Mesenchymal stem cell (in vitro differentiated cells and primary cell): ENCODE results near the gene PIP4K2A.
"Not testable (repeated sequence)": the region's sequence is repeated elsewhere in the genome, so short reads cannot be mapped to it uniquely, and the experiment has no call there.

ENCODE experiments used
- DNase-seq: peaks from one replicate; pipeline ENCODE4 v3.0.0-alpha.2; 2013
- H2AFZ ChIP-seq: one replicate; pipeline ENCODE4 v1.6.1; 2013; ENCODE audit warnings: low read depth, mild to moderate bottlenecking, control low read depth, inconsistent platforms, low read length, moderate library complexity
- H2AK5ac ChIP-seq: 2 replicates; pipeline ENCODE4 v1.6.1; 2013; ENCODE audit warnings: low read length, moderate library complexity, mild to moderate bottlenecking, inconsistent platforms; ENCODE audit not compliant: severe bottlenecking
- H2BK120ac ChIP-seq: one replicate; pipeline ENCODE4 v1.6.1; 2013; ENCODE audit warnings: low read depth, mild to moderate bottlenecking, inconsistent platforms, low read length, moderate library complexity
- H2BK12ac ChIP-seq, 2 experiments: one replicate each; pipeline ENCODE4 v1.6.1; 2013; ENCODE audit warnings: inconsistent platforms in 2 of 2, low read length in 2 of 2, mild to moderate bottlenecking in 2 of 2, moderate library complexity in 2 of 2, control low read depth in 1 of 2
- H2BK15ac ChIP-seq: one replicate; pipeline ENCODE4 v1.6.1; 2013; ENCODE audit warnings: mild to moderate bottlenecking, low read depth, inconsistent platforms; ENCODE audit not compliant: poor library complexity, severe bottlenecking
- H2BK5ac ChIP-seq: 2 replicates; pipeline ENCODE4 v1.6.1; 2013; ENCODE audit warnings: low read depth, mild to moderate bottlenecking, low read length, control low read depth, inconsistent platforms; ENCODE audit not compliant: poor library complexity, severe bottlenecking
- H3K14ac ChIP-seq, 2 experiments: one replicate each; pipeline ENCODE4 v1.6.1; 2013; ENCODE audit warnings: inconsistent platforms in 2 of 2, low read length in 2 of 2, control low read depth in 1 of 2, mild to moderate bottlenecking in 1 of 2, moderate library complexity in 1 of 2
- H3K18ac ChIP-seq, 2 experiments: one replicate each; pipeline ENCODE4 v1.6.1; 2013; ENCODE audit warnings: inconsistent platforms in 2 of 2, low read length in 2 of 2, control low read depth in 1 of 2, low read depth in 1 of 2, mild to moderate bottlenecking in 1 of 2
- H3K23ac ChIP-seq, 2 experiments: one replicate each; pipeline ENCODE4 v1.6.1; 2013; ENCODE audit warnings: inconsistent platforms in 2 of 2, low read length in 2 of 2, mild to moderate bottlenecking in 2 of 2, moderate library complexity in 2 of 2, control low read depth in 1 of 2
- H3K27ac ChIP-seq: 2 replicates; pipeline ENCODE4 v1.5.1; 2013; ENCODE audit warnings: mild to moderate bottlenecking, moderate library complexity, low read length, control low read depth, inconsistent platforms; ENCODE audit not compliant: poor library complexity, severe bottlenecking
- H3K27me3 ChIP-seq, 2 experiments: 2 replicates each; pipeline versions ENCODE4 v1.6.1 to v1.7.0; 2013; ENCODE audit warnings: low read length in 2 of 2, mild to moderate bottlenecking in 2 of 2, moderate library complexity in 2 of 2, control low read depth in 1 of 2, inconsistent platforms in 1 of 2; ENCODE audit not compliant: control insufficient read depth in 1 of 2, insufficient read depth in 1 of 2
- H3K36me3 ChIP-seq, 2 experiments: 2 replicates each; pipeline versions ENCODE4 v1.6.1 to v1.7.0; 2013; ENCODE audit warnings: low read length in 2 of 2, control low read depth in 1 of 2, inconsistent platforms in 1 of 2, low read depth in 1 of 2, mild to moderate bottlenecking in 1 of 2; ENCODE audit not compliant: insufficient read depth in 2 of 2, control insufficient read depth in 1 of 2
- H3K4ac ChIP-seq, 2 experiments: one replicate each; pipeline ENCODE4 v1.6.1; 2013; ENCODE audit warnings: inconsistent platforms in 2 of 2, low read length in 2 of 2, mild to moderate bottlenecking in 2 of 2, moderate library complexity in 2 of 2, control low read depth in 1 of 2, low read depth in 1 of 2
- H3K4me1 ChIP-seq: 2 replicates; pipeline ENCODE4 v1.6.1; 2013; ENCODE audit warnings: low read depth, low read length, control low read depth; ENCODE audit not compliant: control insufficient read depth, insufficient read depth
- H3K4me2 ChIP-seq: 2 replicates; pipeline ENCODE4 v1.6.1; 2013; ENCODE audit warnings: low read length, mild to moderate bottlenecking, inconsistent platforms; ENCODE audit not compliant: poor library complexity, severe bottlenecking
- H3K4me3 ChIP-seq, 2 experiments: 2 replicates each; pipeline versions ENCODE4 v1.5.1 to v1.7.0; 2013; ENCODE audit warnings: low read length in 2 of 2, mild to moderate bottlenecking in 2 of 2, control low read depth in 1 of 2, low read depth in 1 of 2; ENCODE audit not compliant: insufficient read depth in 1 of 2
- H3K79me1 ChIP-seq: replicated peaks from 2 replicates; pipeline ENCODE4 v1.6.1; 2013; ENCODE audit warnings: mild to moderate bottlenecking, control low read depth, low read length, inconsistent platforms; ENCODE audit not compliant: poor library complexity, severe bottlenecking
- H3K9ac ChIP-seq: 2 replicates; pipeline ENCODE4 v1.7.0; 2013; ENCODE audit warnings: mild to moderate bottlenecking, low read length, moderate library complexity
- H3K9me3 ChIP-seq: 2 replicates; pipeline ENCODE4 v1.7.0; 2013; ENCODE audit warnings: mild to moderate bottlenecking, low read length; ENCODE audit not compliant: control insufficient read depth
- H4K8ac ChIP-seq: one replicate; pipeline ENCODE4 v1.6.1; 2013; ENCODE audit warnings: inconsistent platforms, mild to moderate bottlenecking, low read length, moderate library complexity
- H4K91ac ChIP-seq: one replicate; pipeline ENCODE4 v1.6.1; 2013; ENCODE audit warnings: mild to moderate bottlenecking, low read length, inconsistent platforms
- WGBS: methylation state at CpG from one replicate; pipeline ENCODE4 v1.1.7; 2013; ENCODE audit warnings: mixed read lengths; 5-methylcytosine and 5-hydroxymethylcytosine counted together

Gene PIP4K2A

GRCh38 chr10:22722626-22723169, 8.3 kb upstream of the PIP4K2A start:
- Histone ChIP-seq H4K8ac (no peak overlapping the region), H2AFZ (no peak overlapping the region), H3K4me3 (no peak overlapping the region), H2BK15ac (no peak overlapping the region), H3K4ac (no peak overlapping the region), H3K9me3 (no peaks in the 10 kb centered on the region), H2BK5ac (no peak overlapping the region), H3K18ac (no peak overlapping the region), H3K27ac (no peak overlapping the region), H2BK120ac (no peak overlapping the region), H4K91ac (no peak overlapping the region), H3K4me2 (no peak overlapping the region), H3K9ac (no peak overlapping the region), H2AK5ac (no peak overlapping the region), H3K27me3 (no peaks in the 10 kb centered on the region), H3K36me3 (no peaks in the 10 kb centered on the region), H3K14ac (no peak overlapping the region), H3K79me1 (no peaks in the 10 kb centered on the region), H3K4me1 (peaks cover 1% of the 10 kb centered on the region), H2BK12ac (no peak overlapping the region), H3K23ac (no peak overlapping the region)
- 91% methylated on average over 4 of the region's 4 CpGs for WGBS
- DNase-seq: no peak

DNA sequence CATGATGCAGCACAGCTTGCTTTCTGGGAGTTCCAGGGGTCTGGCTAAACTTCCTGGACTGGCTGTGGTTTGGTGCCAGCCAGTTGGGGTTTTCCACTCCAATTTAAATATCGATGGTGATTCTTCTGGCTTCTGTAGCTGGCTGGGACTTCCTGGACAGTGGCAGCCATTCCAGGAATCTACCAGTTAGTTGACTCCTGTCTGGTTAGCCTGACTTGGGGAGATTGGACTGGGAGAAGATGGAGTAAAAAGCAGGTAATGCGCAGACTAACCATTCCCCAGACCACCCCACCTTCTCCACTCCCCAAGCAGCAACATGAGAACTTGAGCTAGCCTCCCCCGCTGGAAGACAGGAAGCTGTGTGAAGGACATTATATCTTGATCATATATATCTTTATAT, 6.3 kb upstream of the PIP4K2A start:
- Histone ChIP-seq H3K36me3 (no peaks in the 10 kb centered on the region), H3K79me1 (no peaks in the 10 kb centered on the region), H3K4me1 (no peaks in the 10 kb centered on the region), H3K23ac (no peak overlapping the region), H4K91ac (no peak overlapping the region), H3K4ac (no peak overlapping the region), H3K9ac (no peak overlapping the region), H3K4me3 (no peak overlapping the region), H3K4me2 (no peak overlapping the region), H3K9me3 (no peaks in the 10 kb centered on the region), H2AFZ (no peak overlapping the region), H2BK120ac (no peak overlapping the region), H3K18ac (no peak overlapping the region), H2BK12ac (no peak overlapping the region), H3K27ac (no peak overlapping the region), H2BK5ac (no peak overlapping the region), H3K27me3 (no peaks in the 10 kb centered on the region), H4K8ac (no peak overlapping the region), H3K14ac (no peak overlapping the region), H2BK15ac (no peak overlapping the region), H2AK5ac (no peak overlapping the region)
- WGBS: no CpG with 5 or more reads among the region's 3 CpGs
- DNase-seq: no peak

- Histone ChIP-seq H3K9ac (no peak overlapping the region), H2BK12ac (no peak overlapping the region), H3K4ac (no peak overlapping the region), H2BK120ac (no peak overlapping the region), H2BK15ac (no peak overlapping the region), H3K79me1 (no peaks in the 10 kb centered on the region), H2AK5ac (no peak overlapping the region), H3K9me3 (no peaks in the 10 kb centered on the region), H4K91ac (no peak overlapping the region), H4K8ac (no peak overlapping the region), H3K23ac (no peak overlapping the region), H3K4me1 (peaks cover 6% of the 10 kb centered on the region), H3K27ac (no peak overlapping the region), H3K36me3 (no peaks in the 10 kb centered on the region), H3K4me2 (no peak overlapping the region), H2AFZ (no peak overlapping the region), H3K18ac (no peak overlapping the region), H2BK5ac (no peak overlapping the region), H3K14ac (no peak overlapping the region), H3K4me3 (no peak overlapping the region), H3K27me3 (no peaks in the 10 kb centered on the region)
- no peak for DNase-seq
- 94% methylated on average over 2 of the region's 3 CpGs for WGBS
Observed at GRCh38 chr10:22719406-22720042, 5.1 kb upstream of the PIP4K2A start.

DNA sequence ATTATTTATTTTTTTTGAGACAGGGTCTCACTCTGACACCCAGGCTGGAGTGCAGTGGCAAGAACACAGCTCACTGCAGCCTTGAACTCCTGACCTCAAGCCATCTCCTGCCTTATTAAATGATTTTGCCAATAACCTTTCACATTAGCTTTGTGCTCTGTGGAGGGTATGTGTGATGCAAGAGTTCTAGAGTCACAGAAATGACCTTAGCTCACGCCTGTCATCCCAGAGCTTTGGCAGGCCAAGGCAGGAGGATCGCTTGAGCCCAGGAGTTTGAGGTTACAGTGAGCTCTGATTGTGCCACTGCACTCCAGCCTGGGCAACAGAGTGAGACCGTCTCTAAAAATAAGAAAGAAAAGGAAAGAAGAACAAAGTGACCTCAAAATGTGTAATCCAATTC, 4.3 kb upstream of the PIP4K2A start:
- not testable (repeated sequence) for H3K27me3 ChIP-seq, H3K36me3 ChIP-seq, H3K4me1 ChIP-seq, H4K8ac ChIP-seq, DNase-seq, H4K91ac ChIP-seq, H3K18ac ChIP-seq, H3K14ac ChIP-seq, H3K4me2 ChIP-seq, H3K23ac ChIP-seq, H3K9me3 ChIP-seq, H2AK5ac ChIP-seq, H2BK120ac ChIP-seq, H3K27ac ChIP-seq, H2BK5ac ChIP-seq, H3K79me1 ChIP-seq, H3K4me3 ChIP-seq, H2AFZ ChIP-seq, H3K9ac ChIP-seq, H2BK12ac ChIP-seq, H2BK15ac ChIP-seq, H3K4ac ChIP-seq
- WGBS: 89% methylated on average over 2 of the region's 3 CpGs
